A673 (cell line): ENCODE results near the gene RPH3AL.
"Not testable (repeated sequence)": the region's sequence is repeated elsewhere in the genome, so short reads cannot be mapped to it uniquely, and the experiment has no call there.

Experiments used
- CTCF ChIP-seq: fragments of 300-800, 200-600 bp; sonication (generic); conservative IDR thresholded peaks from 2 replicates; pipeline ENCODE4 v1.5.1; 2017; ENCODE audit warnings: low read depth, mild to moderate bottlenecking, antibody characterized with exemption, low read length, moderate library complexity, mixed read lengths
- EZH2 ChIP-seq: fragments of 200-600 bp; sonication (generic); IDR thresholded peaks from 2 replicates; pipeline ENCODE4 v1.6.1; 2017; ENCODE audit warnings: borderline replicate concordance, low read depth, mild to moderate bottlenecking, mixed read lengths, antibody characterized with exemption, low read length; ENCODE audit not compliant: poor library complexity, severe bottlenecking

GRCh38 chr17:271928-272623 is 80.5 kb downstream of the RPH3AL start:
- TF ChIP-seq CTCF, EZH2: not testable (repeated sequence)
